Endometrial microvascular endothelial cells (primary cell): Measurements from ENCODE around the gene ZBTB49. TPM values are rescaled to one million over a fixed set of nuclear protein-coding genes. Genes with fewer than 3 reads are reported as not detected.
"Not testable (repeated sequence)": the region's sequence is repeated elsewhere in the genome, so short reads cannot be mapped to it uniquely, and the experiment has no call there.

Experiments
- in situ Hi-C: cut with HindIII; loops from 2 replicates; pipeline ENCODE4 v1.10.0; 2017; ENCODE audit warnings: low sequenced_read_pairs, low pct_unique_long_range_greater_than_20kb; ENCODE audit errors: inconsistent ontology term
- total RNA-seq: library from RNA; depleted of rRNA; stranded (reverse); fragments of >200 nt; gene quantifications from one replicate; pipeline ENCODE4 v1.2.3, GENCODE V29; 2015; ENCODE audit errors: inconsistent ontology term

The ZBTB49 gene
- 2.7 TPM for total RNA-seq

GRCh38 chr4:4289941-4290850 lies at the start of gene ZBTB49, which contains the start of gene LYAR:
TSS of gene ZBTB49 (plus strand) at chr4:4290251. CDS start at chr4:4299946, 9,695 bp downstream.
TSS of gene LYAR (minus strand) at chr4:4290154. CDS start at chr4:4283742, 6,412 bp downstream.
- in situ Hi-C loops = no loop called here

GRCh38 chr4:4245172-4245571 lies 44.9 kb upstream of the ZBTB49 start:
- in situ Hi-C loops = no loop called here

- in situ Hi-C loops = no loop called here
Measured at GRCh38 chr4:4247696-4248028, 42.4 kb upstream of the ZBTB49 start.

GRCh38 chr4:4248029-4248884 lies 41.8 kb upstream of the ZBTB49 start, which contains the start of gene TMEM128:
TSS of gene TMEM128 (minus strand) at chr4:4248223. CDS start at chr4:4248202, 21 bp downstream.
- in situ Hi-C loops = no loop called here

- in situ Hi-C loops = no loop called here
Measured at GRCh38 chr4:4248885-4249203, 41.2 kb upstream of the ZBTB49 start.

- in situ Hi-C loops = not testable (repeated sequence)
Measured at GRCh38 chr4:4249342-4249741, 40.7 kb upstream of the ZBTB49 start.

GRCh38 chr4:4249866-4250265 lies 40.2 kb upstream of the ZBTB49 start:
- in situ Hi-C loops = no loop called here

GRCh38 chr4:4254199-4254598 lies 35.9 kb upstream of the ZBTB49 start:
- in situ Hi-C loops = no loop called here

- in situ Hi-C loops = no loop called here
Measured at GRCh38 chr4:4254666-4255065, 35.4 kb upstream of the ZBTB49 start.

GRCh38 chr4:4256799-4257198 lies 33.3 kb upstream of the ZBTB49 start:
- in situ Hi-C loops = no loop called here

- in situ Hi-C loops = not testable (repeated sequence)
Measured at GRCh38 chr4:4257705-4258104, 32.3 kb upstream of the ZBTB49 start.

GRCh38 chr4:4259484-4260100 lies 30.5 kb upstream of the ZBTB49 start:
- in situ Hi-C loops = no loop called here

GRCh38 chr4:4260185-4260751 lies 29.8 kb upstream of the ZBTB49 start:
- in situ Hi-C loops = no loop called here

- in situ Hi-C loops = no loop called here
Measured at GRCh38 chr4:4267981-4268380, 22.1 kb upstream of the ZBTB49 start.

GRCh38 chr4:4268776-4269175 lies 21.3 kb upstream of the ZBTB49 start:
- in situ Hi-C loops = no loop called here

GRCh38 chr4:4269331-4269731 lies 20.7 kb upstream of the ZBTB49 start:
- in situ Hi-C loops = no loop called here

- in situ Hi-C loops = no loop called here
Measured at GRCh38 chr4:4269856-4270255, 20.2 kb upstream of the ZBTB49 start.

- in situ Hi-C loops = no loop called here
Measured at GRCh38 chr4:4270529-4270928, 19.5 kb upstream of the ZBTB49 start.

- in situ Hi-C loops = no loop called here
Measured at GRCh38 chr4:4271912-4272311, 18.1 kb upstream of the ZBTB49 start.
